ENCODE data around the gene DUSP5.
A peak's percentile ranks its signal among the peaks of the same experiment; 100 is the strongest.
"Not testable (repeated sequence)": the region's sequence is repeated elsewhere in the genome, so short reads cannot be mapped to it uniquely, and the experiment has no call there.

The DUSP5 gene

DNA sequence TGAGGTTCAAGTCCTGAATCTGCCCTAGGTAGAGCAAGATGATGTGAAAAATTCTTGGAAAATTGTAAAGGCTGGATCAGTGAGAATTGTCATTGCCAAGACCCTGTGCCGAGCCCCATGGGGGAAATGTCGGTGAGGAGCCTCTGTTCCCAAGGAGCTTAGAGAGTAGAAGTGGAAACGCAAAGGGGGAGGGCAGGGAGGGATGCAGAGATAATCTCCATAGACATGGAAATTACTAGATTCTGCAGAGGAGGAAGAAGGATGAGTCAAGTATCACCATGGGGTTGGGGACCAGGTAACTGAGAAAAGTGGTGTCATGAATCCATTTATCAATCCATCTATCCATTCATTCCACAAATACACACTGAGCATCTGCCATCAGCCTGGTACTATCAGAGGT lies 26.0 kb downstream of the DUSP5 start:
- no peak for DNase-seq

- no peak for DNase-seq
These were observed 26.6 kb downstream of the DUSP5 start for GRCh38 chr10:110524179-110524858.

GRCh38 chr10:110524859-110525232 lies 27.1 kb downstream of the DUSP5 start:
- DNase-seq, result no peak

DNA sequence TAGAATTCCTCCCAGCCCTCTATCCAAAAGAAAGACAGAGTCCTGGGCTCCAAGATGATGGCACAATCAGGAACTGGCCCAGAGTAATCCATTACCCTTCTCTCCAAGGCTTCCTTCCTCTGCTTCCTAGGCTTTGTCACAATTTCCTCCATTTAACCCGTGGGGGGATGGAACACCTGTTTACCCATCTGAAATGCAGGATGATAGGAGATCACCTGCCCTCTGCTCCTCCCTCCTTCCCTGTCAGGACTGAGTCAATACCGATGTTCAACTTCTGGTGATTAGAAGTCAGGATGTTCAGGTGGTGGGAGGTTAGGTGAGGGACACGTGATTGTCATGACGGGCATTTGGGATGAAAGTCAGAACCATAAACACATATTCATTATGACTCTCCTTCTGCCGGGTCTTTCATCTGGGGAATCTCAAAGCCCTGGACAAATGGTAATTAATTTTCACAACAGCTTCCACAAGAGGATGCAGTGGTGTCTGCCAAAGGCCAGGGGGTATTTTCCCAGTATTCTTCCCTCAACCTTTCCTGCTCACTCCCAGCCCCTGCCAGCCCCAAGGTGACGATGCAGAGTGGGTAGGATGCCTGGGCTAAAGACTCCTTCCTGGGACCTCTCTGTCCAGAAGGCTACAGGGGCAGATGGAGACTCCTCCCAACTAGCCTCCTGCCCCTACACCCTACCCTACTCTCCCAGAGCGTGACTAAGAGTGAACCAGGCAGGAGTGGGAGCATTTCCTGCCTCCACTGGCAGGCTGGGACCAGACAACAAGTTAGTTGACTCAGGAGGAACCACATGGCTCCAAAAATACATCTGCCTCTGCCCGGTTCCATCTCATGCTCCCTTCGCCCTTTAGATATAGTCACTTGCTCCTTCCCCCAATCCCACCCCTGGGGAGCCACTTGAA lies 27.9 kb downstream of the DUSP5 start:
- peak; percentile 38 for DNase-seq

GRCh38 chr10:110527731-110528171 lies 30.0 kb downstream of the DUSP5 start:
- DNase-seq, result no peak

GRCh38 chr10:110528224-110528996 lies 30.7 kb downstream of the DUSP5 start:
- no peak for DNase-seq

DNA sequence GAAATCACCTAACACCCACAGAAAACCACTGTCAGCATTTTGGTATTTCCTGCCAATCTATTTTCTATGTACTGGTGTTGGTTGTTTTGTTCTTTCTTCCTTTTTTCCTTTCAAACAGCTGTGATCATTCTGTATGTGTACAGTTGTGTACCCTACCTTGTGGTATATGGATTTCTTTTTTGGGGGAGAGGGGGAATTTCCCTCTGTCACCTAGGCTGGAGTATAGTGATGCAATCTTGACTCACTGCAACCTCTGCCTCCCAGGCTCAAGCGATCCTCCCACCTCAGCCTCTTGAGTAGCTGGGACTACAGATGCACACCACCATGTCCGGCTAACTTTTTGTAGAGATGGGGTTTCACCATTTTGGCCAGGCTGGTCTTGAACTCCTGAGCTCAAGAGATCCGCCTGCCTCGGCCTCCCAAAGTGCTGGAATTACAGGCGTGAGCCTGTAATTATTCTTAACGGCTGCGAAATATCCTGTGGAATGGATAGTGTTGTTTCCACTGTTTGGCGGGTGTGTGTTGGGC lies 31.4 kb downstream of the DUSP5 start:
- DNase-seq, result not testable (repeated sequence)

- DNase-seq, result no peak
These were observed 31.9 kb downstream of the DUSP5 start for GRCh38 chr10:110529596-110530011.

DNA sequence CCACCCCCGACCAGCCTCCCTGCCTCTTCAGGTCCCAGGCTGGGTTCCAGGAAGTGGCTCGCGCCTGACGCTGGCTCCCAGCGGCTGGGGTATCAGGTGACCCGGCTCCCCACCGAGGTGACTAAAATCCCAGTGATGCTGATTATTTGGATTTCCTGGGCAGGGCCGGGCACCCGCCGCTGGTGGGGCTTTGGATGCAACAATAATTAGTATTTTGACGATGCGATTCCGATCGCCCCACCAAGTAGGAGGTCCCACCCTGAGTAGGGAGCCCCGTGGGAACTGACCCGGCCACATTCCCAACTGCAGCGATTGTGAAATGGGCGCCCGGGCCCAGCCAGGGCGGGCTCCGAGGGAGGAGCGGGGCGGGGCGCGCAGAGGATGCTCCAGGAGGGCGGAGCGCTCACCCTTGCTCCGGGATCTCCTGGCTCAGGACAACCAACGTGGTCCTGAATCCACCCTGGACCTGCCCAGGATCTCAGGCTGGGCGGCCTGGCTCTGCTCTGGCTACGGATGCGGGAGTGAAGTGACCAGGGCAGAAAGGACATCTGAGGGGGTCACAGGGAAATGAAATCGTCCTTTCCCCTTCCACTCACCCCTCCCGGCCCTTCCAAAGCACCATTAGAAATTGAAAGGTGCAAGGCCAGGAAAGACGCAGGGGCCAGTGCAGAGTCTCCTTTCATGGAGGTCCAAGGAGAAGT lies 32.6 kb downstream of the DUSP5 start:
- peak; percentile 82 for DNase-seq

DNA sequence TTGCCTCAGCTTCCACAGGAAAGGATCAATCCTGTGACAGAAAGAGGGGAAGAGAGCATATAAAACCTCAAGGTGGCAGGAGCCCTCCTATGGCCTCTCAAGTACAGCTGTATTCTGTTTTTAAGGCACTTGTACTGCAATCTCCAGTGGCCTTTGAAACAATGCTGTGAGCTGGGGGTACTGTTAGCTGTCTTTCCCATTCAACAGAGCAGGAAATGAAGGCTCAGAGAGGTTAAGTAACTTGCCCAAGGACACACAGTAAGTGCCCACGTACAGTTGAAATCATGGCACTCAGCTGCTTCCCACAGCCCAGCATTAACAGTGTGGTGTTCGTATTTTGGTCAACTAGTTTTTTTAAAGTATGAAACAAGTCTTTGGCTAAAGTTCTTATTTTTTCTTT lies 34.0 kb downstream of the DUSP5 start:
- no peak for DNase-seq

DNA sequence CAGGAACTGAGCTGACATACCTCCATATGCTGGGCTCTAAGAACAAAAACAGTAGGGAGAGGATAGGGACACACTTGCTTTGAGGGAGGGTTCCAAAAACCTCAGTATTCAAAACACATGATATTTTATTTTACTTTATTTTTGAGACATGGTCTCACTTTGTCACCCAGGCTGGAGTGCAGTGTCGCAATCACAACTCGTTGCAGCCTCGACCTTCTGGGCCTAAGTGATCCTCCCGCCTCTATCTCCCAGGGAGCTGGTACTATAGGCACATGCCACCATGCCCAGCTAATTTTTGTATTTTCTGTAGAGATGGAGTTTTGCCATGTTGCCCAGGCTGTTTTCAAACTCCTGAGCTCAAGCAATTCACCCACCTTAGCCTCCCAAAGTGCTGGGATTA lies 34.9 kb downstream of the DUSP5 start:
- DNase-seq, result not testable (repeated sequence)

DNA sequence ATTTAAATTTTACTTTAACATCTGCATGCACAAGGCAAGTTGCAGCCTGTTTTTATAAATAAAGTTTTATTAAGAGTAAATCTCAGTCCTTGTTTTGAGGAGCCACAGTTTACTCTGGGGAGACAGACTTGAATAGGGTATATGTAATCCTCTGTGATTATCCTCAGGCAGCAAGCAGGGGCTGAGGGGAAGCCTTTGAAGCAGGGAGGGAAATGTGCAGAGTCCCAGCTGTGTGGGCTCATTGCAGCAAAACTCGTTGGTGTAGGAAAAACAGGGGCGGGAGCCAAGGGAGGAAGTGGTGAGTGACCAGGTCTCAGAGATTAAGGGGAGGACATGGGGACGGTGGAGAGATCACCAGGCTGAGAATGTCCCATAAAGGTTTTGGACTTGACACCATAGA lies 35.4 kb downstream of the DUSP5 start:
- DNase-seq, result no peak

DNA sequence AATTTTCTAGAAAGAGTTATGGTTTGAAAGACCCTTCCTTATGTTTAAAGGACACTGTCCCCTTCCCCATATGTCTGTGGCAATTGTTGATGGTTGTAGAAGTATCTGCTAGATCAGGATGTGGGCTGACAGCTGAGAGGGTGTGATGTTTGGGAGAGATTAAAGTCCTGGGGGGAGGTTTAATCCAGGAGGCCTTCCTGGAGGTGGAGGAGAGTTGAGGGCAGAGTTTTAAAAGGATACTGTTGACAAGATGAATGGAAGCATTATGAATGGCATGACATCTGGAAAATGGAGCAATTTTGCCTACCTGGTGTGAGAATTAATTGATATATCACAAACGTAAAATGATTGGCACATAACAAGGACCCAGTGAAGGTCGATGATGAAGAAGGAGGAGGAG lies 36.9 kb downstream of the DUSP5 start:
- DNase-seq, result no peak

DNA sequence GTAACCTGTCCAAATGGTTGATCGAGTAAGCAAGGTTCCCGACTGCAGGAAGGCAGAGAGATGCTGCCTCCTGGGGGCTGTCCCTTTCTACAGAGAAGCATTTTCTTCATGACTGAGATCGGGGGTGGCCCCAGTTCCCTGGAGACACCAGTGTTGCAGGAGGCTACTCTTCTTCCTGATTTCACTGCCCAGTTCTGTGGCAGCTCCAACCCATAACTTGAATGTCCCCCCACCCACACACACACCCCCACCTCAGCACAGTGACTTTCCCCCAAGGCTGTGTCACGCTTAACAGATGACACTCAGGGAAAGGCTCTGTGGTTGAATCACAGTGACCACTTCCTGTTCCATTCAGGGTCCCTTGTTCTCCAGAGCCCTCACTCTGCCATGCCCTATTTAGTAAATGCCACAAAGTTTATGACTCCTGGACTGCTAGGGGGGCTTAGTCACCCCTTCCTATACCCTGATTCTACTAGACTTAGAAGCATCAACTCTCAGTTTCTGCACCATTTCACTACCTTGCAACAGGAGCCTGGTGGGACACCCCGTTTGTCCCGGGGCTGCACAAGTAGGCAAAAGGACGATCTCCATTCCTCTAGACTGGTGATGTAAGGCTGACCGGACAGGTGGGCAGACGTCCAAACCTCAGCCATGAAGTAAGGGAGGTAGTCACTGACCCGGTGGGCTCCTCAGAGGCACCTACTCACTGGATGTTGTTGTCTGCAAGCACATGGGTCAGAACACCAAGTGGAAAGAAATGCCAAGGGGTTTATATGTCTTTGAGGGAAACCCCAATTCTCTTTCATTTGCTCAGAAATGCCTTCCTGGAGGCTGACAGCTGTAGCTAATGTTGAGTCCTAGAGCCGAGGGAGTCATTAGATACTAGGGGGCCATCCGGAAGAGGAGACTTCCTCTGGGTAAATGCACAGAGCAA lies 38.5 kb downstream of the DUSP5 start:
- peak; percentile 16 for DNase-seq

DNA sequence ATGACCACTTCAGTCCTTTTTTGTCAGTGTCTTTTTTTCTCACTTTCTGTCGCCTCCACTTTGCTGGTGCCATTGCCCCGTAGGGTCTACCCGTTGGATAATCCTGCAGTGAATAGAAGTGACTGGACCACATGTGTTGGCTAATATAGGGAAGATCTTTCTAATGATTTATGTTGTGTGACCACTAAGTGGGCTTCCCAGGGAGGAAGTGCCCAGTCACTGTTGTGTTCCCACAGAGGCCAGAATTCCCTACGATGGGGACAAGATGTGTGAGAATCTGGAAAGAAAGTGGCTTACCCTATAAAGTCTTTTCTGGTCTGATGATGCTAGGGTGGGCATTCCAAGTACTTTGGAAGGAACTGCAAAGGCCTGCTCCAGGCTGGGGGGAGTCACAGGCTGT lies 41.4 kb downstream of the DUSP5 start:
- no peak for DNase-seq

DNA sequence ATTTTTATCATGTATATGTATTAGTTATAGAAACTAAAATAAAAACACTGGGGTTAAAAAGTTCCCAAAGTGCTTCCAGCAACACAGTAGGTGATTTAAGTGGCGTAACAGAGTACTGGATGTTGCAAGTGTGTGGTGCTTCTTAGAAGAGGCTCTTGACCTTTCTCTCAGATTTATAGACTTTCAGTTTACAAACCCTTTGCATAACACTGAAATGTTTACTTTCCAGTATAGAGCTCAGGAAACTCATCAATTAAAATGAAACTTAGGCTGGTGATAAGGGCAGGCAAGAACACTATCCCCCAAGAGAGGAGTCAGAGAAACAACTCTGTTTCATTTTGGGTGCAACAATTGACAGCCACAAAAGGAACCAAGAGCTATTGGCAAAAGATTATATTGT lies 42.3 kb downstream of the DUSP5 start:
- DNase-seq, result peak; percentile 65

DNA sequence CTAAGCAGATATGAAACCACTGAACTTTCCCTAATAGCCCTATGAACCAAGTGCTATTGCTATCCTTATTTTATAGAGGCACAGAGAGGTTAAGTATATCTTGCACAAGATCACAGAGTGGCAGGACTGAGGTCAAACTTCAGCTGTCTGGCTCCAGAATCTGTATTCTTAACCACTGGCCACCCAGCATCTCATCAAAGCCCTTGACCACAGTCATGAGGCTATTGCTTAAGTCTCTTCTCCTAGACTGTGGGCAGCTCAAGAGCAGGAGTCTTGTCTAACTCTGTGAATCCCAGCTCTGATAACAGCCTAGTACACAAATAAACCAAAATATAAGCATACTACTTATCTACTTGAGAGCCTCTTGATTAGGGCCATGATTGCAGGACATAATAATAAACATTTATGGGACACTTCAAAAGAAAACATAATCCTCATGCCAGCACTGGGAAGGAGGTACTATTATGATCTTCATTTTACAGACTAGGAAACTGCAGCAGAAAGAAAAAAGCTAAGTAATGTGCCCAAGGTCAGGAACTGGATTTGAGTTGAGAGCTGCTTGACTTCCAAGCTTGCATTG lies 47.3 kb downstream of the DUSP5 start:
- DNase-seq, result no peak

GRCh38 chr10:110546077-110546476 lies 48.4 kb downstream of the DUSP5 start:
- peak; percentile 18 for DNase-seq

- DNase-seq, result no peak
These were observed 48.9 kb downstream of the DUSP5 start for GRCh38 chr10:110546499-110547110.

DNA sequence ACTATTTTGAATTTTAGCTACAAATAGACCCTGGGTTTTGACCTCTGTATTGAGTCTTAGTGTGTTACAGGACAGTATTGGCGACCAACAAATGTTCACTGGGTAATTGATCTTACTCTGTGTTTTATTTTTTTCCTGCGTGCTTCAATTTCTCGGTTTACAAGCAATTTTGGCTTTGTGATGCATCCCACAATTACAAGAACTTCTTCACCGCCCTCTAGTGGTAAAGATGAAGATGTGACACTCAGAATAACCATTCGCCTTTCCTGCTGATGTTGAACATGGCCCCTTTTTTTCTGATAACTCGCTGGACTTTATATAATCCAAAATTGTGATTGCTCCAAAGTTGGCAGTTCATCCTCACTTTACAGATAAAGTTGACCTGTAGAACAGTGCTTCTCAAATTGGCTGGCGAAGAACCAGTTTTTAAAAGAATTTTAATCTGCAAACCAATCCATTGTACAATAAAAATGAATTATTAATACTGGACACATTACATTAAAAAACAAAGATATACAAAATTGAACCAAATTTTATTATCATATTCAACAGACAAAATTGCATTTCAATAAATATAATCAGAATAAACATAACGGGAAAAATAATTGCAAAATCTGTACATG lies 49.5 kb downstream of the DUSP5 start:
- DNase-seq, result peak; percentile 85

Data from DMS53 (cell line).